PC-9 (cell line): ENCODE data around the gene STAG3. TPM values are rescaled to one million over a fixed set of nuclear protein-coding genes. Genes with fewer than 3 reads are reported as not detected.

Source experiments
- BruUV-seq: library from RNA; stranded (reverse); fragments of 400-500 nt; replicated peaks from 2 replicates; lab custom pipeline; 2021; lab: Mats Ljungman, UMichigan
- CTCF ChIA-PET: fragments of 300-600 bp; sonication (Branson Sonifier 250); formaldehyde crosslinking; loops from one replicate; lab custom pipeline; 2022; ENCODE audit warnings: antibody characterized with exemption; lab: Charles Lee
- POLR2A ChIA-PET: fragments of 300-600 bp; sonication (Branson Sonifier 250); formaldehyde crosslinking; loops from one replicate; lab custom pipeline; 2022; ENCODE audit warnings: antibody characterized with exemption; ENCODE audit not compliant: unreplicated experiment; lab: Charles Lee
- DNase-seq, 2 experiments: peaks; one replicate each; pipeline versions ENCODE4 v3.0.0 to v3.0.0-alpha.2; 2015 to 2022; ENCODE audit warnings: mixed read lengths in 1 of 2
- H2AFZ ChIP-seq: fragments of 200-600 bp; sonication (generic); 2 replicates; pipeline ENCODE4 v1.8.1; 2017; ENCODE audit warnings: antibody characterized with exemption
- H3F3A ChIP-seq: fragments of 200-600 bp; sonication (generic); 2 replicates; pipeline ENCODE4 v1.8.1; 2017; ENCODE audit warnings: antibody characterized with exemption, mild to moderate bottlenecking, low read depth; ENCODE audit not compliant: insufficient read depth
- H3K27ac ChIP-seq: fragments of 200-600 bp; sonication (generic); 2 replicates; pipeline ENCODE4 v1.6.1; 2016; ENCODE audit warnings: mixed run types
- H3K27me3 ChIP-seq: fragments of 200-600 bp; sonication (generic); 2 replicates; pipeline ENCODE4 v1.6.1; 2016; ENCODE audit warnings: low read depth, mixed run types; ENCODE audit not compliant: insufficient read depth
- H3K36me3 ChIP-seq: fragments of 200-600 bp; sonication (generic); 2 replicates; pipeline ENCODE4 v1.6.1; 2016; ENCODE audit warnings: low read depth, mixed run types
- H3K4me1 ChIP-seq: fragments of 200-600 bp; sonication (generic); replicated peaks from 2 replicates; pipeline ENCODE4 v1.6.1; 2016; ENCODE audit warnings: mixed run types; ENCODE audit not compliant: insufficient read depth
- H3K4me2 ChIP-seq: fragments of 200-600 bp; sonication (generic); 2 replicates; pipeline ENCODE4 v1.6.1; 2017; ENCODE audit warnings: mixed run types
- H3K4me3 ChIP-seq: fragments of 200-600 bp; sonication (generic); 2 replicates; pipeline ENCODE4 v1.6.1; 2016; ENCODE audit warnings: mixed run types
- H3K79me2 ChIP-seq: fragments of 200-600 bp; sonication (generic); 2 replicates; pipeline ENCODE4 v1.6.1; 2017; ENCODE audit warnings: low read depth, mixed run types
- H3K9me2 ChIP-seq: fragments of 200-600 bp; sonication (generic); 2 replicates; pipeline ENCODE4 v1.8.1; 2017; ENCODE audit warnings: mild to moderate bottlenecking; ENCODE audit not compliant: insufficient read depth
- H3K9me3 ChIP-seq: fragments of 200-600 bp; sonication (generic); 2 replicates; pipeline ENCODE4 v1.8.1; 2016; ENCODE audit warnings: low read depth; ENCODE audit not compliant: insufficient read depth
- H4K20me1 ChIP-seq: fragments of 200-600 bp; sonication (generic); 2 replicates; pipeline ENCODE4 v1.8.1; 2017; ENCODE audit not compliant: insufficient read depth
- EZH2 ChIP-seq: fragments of 200-600 bp; sonication (generic); IDR thresholded peaks from 2 replicates; pipeline ENCODE4 v1.8.0; 2017; ENCODE audit warnings: antibody characterized with exemption, low read depth
- intact Hi-C: fragments of 100-400 bp; cut with micrococcal nuclease; formaldehyde crosslinking; loops from one replicate; pipeline ENCODE4 v1.10.0; 2022; ENCODE audit not compliant: unreplicated experiment
- total RNA-seq: library from RNA; stranded (reverse); gene quantifications from 2 replicates; pipeline ENCODE4 v1.2.3, GENCODE V29; 2021
- TF ChIP-seq, protein P1 (sequence below): fragments of 200-600 bp; sonication (generic); conservative IDR thresholded peaks from 2 replicates; pipeline ENCODE4 v1.6.1; 2017; ENCODE audit warnings: mixed run types, antibody characterized with exemption, mild to moderate bottlenecking, moderate library complexity

The STAG3 gene
- total RNA-seq, 1 experiment from 2014 or later, result 0.83 TPM

DNA sequence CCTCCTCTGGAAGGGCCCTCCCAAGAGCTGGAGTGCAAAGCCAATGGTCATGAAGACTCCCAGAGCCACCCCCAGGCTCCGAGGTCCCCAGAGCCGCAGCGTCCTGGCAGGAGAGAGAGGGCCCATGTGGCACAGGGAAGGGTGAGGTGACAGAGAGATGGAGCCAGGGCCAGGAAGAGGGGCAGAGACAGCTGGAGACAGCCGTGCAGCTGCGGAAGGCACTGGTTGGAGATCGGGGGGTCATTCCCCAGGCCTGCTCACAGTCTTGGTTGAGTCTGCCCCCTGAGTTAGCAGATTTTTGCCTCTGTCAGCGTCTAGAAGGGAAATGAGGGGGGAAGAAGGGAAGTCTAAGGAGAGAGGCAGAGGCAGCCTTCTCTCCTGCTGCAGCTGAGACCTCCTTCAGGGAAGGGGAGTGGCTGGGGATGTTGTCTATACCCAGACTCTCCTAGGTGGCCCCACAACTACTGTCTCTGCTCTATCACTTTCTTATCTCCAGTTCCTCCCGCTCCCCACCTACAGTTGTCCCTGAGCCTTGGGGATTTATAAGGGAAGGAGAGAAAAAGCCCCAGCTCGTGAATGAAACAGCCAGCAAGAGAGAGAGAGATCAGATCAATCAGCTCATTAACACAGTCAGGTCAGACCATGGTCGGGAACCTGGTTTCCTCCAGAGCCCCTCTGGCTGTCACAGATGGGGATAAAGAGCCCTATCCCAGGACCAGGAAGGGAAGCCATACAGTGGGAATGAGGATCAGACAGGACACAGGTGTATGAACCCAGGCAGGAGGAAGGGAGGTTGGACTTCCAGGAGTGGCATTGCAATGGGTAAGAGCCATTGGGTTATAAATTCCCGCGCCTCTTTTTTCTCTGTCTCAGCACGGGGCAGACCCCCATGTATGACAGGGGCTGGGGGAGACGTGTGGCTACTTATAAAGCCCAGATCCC, 10.5 kb upstream of the STAG3 start:
- Histone ChIP-seq H3K4me2 (no peak overlapping the region), H3K9me2 (no peaks in the 10 kb centered on the region), H3F3A (peaks cover 11% of the 10 kb centered on the region), H3K79me2 (no peaks in the 10 kb centered on the region), H3K4me3 (no peak overlapping the region), H3K36me3 (no peaks in the 10 kb centered on the region), H3K9me3 (no peaks in the 10 kb centered on the region), H2AFZ (no peak overlapping the region), H3K4me1 (peaks cover 15% of the 10 kb centered on the region), H3K27me3 (peaks cover 47% of the 10 kb centered on the region), H3K27ac (no peak overlapping the region), H4K20me1 (no peaks in the 10 kb centered on the region)
- ChIA-PET POLR2A (interaction anchor here (0.6 kb wide), 1 partner anchor 79 kb away, joined by 7 read pairs; no protein-coding TSS in a partner anchor), CTCF (interaction anchor here (0.6 kb wide), 1 partner anchor 49 kb away, joined by 3 read pairs; no protein-coding TSS in a partner anchor)
- no peak for TF ChIP-seq EZH2
- TF ChIP-seq, protein P1, sequence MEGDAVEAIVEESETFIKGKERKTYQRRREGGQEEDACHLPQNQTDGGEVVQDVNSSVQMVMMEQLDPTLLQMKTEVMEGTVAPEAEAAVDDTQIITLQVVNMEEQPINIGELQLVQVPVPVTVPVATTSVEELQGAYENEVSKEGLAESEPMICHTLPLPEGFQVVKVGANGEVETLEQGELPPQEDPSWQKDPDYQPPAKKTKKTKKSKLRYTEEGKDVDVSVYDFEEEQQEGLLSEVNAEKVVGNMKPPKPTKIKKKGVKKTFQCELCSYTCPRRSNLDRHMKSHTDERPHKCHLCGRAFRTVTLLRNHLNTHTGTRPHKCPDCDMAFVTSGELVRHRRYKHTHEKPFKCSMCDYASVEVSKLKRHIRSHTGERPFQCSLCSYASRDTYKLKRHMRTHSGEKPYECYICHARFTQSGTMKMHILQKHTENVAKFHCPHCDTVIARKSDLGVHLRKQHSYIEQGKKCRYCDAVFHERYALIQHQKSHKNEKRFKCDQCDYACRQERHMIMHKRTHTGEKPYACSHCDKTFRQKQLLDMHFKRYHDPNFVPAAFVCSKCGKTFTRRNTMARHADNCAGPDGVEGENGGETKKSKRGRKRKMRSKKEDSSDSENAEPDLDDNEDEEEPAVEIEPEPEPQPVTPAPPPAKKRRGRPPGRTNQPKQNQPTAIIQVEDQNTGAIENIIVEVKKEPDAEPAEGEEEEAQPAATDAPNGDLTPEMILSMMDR, result no peak
- no peak for DNase-seq
- intact Hi-C loops, result no loop called here
- no TSS peak for BruUV-seq

DNA sequence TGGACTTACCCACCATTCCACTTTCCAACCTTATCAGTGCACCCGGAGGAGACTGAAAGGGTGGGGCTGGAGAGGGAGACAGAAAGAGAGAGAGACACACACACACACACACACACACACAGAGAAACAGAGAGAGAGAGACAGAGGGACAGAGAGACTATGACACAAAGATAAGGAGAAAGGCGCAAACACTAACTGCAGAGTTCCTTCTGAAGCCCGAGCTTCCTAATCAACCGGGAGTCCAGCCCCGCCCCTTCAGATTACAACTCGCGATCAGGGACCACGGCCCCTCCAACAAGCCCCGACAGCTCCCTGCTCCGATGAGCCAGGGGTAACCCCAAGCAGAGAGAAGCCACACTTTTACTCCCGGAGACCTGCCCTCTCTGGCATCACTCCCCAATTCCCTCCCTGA, 9.8 kb upstream of the STAG3 start:
- H3K27ac ChIP-seq, result no peak overlapping the region
- peaks cover 7% of the 10 kb centered on the region for H3F3A ChIP-seq
- H3K79me2 ChIP-seq, result no peaks in the 10 kb centered on the region
- no peak overlapping the region for H3K4me3 ChIP-seq
- no peak overlapping the region for H2AFZ ChIP-seq
- CTCF ChIA-PET, result interaction anchor here (0.6 kb wide), 2 partner anchors 34 to 917 kb away, joined by 4 to 16 read pairs; partner anchors contain the start of gene TRIM56
- POLR2A ChIA-PET, result interaction anchor here (0.6 to 0.7 kb wide), 2 partner anchors 32 to 260 kb away, joined by 3 to 8 read pairs; partner anchors contain the start of gene ZCWPW1
- no peaks in the 10 kb centered on the region for H3K9me2 ChIP-seq
- intact Hi-C loops, result no loop called here
- TF ChIP-seq EZH2, result no peak
- TF ChIP-seq, protein P1, result no peak
- DNase-seq, result no peak
- no peaks in the 10 kb centered on the region for H3K9me3 ChIP-seq
- no peaks in the 10 kb centered on the region for H4K20me1 ChIP-seq
- no TSS peak for BruUV-seq
- peak overlapping the region; percentile 42 for H3K4me2 ChIP-seq
- peaks cover 10% of the 10 kb centered on the region for H3K4me1 ChIP-seq
- peaks cover 47% of the 10 kb centered on the region for H3K27me3 ChIP-seq
- no peaks in the 10 kb centered on the region for H3K36me3 ChIP-seq

DNA sequence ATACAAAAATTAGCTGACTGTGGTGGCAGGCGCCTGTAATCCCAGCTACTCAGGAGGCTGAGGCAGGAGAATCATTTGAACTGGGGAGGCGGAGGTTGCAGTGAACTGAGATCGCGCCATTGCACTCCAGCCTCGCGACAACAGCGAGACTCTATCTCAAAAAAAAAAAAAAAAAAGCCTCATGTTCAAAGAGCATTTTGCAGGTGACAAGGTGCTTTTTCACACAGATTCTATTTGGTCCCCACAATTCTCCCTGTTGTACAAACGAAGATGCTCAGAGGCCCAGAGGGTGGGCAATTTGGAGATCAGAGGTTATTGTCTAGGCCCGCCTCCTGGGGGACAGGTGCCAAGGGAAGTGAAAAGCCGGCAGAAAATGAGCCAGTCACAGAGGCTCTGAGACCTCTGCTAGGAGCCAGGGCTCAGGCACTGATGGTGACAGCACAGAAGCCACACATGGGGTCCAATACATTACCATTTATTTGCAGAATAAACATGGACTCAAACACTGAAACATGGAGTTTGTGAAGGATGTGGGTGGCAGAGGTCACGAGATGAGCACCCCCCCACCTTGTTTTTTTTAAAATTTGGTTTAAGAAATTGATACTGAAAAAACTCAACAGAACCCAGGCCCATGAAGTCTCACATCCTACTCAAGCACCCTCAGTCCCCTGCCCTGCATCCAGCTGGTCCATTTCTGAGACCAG, 8.4 kb upstream of the STAG3 start:
- Histone ChIP-seq H3F3A (no peaks in the 10 kb centered on the region), H3K4me1 (no peaks in the 10 kb centered on the region), H3K79me2 (no peaks in the 10 kb centered on the region), H3K4me3 (no peak overlapping the region), H3K36me3 (no peaks in the 10 kb centered on the region), H3K27me3 (peaks cover 47% of the 10 kb centered on the region), H2AFZ (no peak overlapping the region), H3K9me2 (no peaks in the 10 kb centered on the region), H4K20me1 (no peaks in the 10 kb centered on the region), H3K27ac (no peak overlapping the region), H3K4me2 (no peak overlapping the region), H3K9me3 (no peaks in the 10 kb centered on the region)
- ChIA-PET POLR2A (interaction anchor here (0.6 kb wide), 1 partner anchor 201 kb away, joined by 7 read pairs; no protein-coding TSS in a partner anchor), CTCF (no interaction called here)
- no peak for DNase-seq
- no peak for TF ChIP-seq EZH2
- TF ChIP-seq, protein P1, result no peak
- no TSS peak for BruUV-seq
- intact Hi-C loops, result no loop called here
